HK-2 (cell line): ENCODE measurements around the gene CLASP2.
"Not testable (repeated sequence)": the region's sequence is repeated elsewhere in the genome, so short reads cannot be mapped to it uniquely, and the experiment has no call there.

Experiments used
- DNase-seq: peaks from one replicate; pipeline ENCODE4 v3.0.0-alpha.2; 2018; ENCODE audit not compliant: unreplicated experiment

Gene CLASP2

GRCh38 chr3:33541918-33542317, 176.1 kb downstream of the CLASP2 start:
- DNase-seq = no peak

DNA sequence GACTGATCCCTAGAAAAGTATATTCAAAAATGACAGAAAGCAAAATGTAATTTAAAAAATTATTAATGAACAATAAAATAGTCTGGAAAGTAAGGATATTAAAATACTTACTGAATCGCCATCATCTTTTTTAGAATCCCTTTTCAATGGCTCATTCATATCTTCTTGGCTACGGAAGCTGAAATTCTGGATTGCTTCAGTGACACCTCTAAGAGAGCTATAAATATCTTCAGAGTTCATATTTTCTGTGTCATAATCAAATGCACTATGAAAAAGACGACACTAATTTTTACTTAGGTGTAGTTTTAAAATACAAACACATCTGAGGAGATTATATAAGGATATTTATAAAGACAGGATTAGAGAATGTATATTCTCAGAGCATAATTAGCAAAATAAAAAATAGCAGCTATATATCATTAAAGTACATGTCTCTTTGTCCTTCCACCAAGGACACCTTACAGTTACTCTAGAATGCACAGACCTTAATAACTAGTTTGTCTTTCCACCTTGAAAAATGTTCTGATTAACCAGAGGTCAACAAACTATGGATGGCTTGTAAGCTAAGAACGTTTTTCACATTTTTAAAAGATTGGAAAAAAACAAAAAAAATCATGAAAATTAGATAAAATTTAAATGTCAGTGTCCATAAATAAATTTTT, 179.2 kb downstream of the CLASP2 start:
- DNase-seq = no peak

DNA sequence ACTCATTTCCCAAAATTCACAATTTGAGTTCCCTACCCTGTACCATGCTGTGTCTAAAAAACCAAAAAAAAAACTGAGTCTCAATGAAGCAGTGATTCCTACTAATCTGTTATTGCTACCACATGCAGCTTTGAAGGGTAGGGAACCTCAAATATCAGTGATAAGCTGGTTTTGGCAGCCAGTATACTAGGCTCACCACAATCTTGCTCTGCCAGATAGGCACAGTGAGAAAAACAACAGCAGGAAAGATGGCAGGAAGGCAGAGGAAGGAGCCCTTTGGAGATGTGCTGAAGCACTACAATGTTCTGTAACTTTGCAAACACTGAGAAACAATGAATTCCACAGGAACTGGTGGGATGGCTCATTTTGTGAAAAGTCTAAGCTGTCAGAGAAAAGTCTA, 180.9 kb downstream of the CLASP2 start:
- DNase-seq = no peak

DNA sequence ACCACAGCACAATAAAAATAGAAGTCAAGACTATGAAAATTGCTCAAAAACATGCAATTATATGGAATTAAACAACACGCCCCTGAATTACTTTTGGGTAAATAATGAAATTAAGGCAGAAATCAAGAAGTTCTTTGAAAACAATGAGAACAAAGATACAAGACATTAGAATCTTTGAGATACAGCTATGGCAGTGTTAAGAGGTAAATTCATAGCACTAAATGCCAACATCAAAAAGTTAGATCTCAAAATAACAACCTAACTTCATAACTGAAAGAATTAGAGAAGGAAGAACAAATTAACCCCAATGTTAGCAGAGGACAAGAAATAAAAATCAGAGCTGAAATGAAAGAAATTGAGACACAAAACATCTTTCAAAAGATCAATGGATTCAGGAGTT, 191.3 kb downstream of the CLASP2 start:
- no peak for DNase-seq

DNA sequence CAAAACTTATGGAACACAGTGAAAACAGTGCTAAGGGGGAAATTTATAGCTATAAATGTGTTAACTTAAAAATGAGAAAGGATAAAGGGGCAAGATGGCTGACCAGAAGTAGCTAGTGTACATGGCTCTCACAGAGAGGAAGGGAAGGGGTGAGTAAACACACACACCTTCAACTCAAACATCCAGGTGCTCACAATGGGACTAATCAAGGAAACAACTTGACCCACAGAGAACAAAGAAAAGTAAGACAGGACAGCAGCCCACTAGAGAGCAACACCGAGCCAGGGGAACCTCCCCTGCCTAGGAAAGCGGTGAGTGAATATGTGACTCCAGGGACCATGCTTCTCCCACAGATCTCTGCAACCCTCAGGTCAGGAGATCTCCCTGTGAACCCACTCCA, 192.8 kb downstream of the CLASP2 start:
- no peak for DNase-seq

GRCh38 chr3:33523093-33523667, 194.9 kb downstream of the CLASP2 start:
- DNase-seq = no peak

GRCh38 chr3:33521736-33522135, 196.3 kb downstream of the CLASP2 start:
- DNase-seq = no peak

DNA sequence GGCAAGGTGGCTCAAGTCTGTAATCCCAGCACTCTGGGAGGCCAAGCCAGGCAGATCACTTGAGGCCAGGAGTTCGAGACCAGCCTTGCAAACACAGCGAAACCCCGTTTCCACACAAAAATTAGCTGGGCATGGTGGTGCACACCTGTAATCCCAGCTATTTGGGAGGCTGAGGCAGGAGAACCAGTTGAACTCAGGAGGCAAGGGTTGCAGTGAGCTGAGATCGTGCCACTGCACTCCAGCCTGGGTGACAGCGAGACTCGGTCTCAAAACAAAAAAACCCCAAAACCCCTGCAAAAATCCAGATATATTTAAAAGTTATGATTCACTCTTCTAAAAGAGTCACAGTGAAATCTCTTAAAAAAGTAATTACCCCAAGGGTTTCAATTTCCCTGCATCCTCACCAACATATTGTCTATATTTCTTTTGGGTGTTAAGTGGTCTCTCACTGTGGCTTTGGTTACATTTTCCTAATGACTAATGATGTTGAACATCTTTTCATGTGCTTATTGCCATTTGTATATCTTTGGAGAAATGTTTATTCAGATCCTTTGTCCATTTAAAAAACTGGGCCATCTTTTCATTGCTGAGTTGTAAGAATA, 204.7 kb downstream of the CLASP2 start:
- no peak for DNase-seq

DNA sequence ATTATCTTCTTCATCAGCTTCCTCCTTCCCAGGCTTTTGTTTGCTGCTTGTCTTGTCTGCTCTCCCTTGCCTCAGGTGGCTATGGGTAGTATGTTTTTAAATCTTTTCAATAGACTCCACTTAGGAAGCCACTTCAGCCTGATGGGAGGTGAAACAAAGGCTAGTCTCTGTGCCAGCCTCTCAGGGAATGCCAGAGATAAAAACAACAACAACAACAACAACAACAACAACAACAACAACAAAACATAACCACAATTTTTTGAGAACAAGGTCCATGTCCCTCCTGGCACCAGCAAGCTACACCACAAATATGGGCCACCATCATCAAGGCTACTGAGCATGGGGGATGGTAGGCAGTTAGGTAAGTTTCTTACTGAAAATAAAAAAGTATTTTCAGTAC, 213.0 kb downstream of the CLASP2 start:
- no peak for DNase-seq

- DNase-seq = no peak
Measured at GRCh38 chr3:33496449-33496848, 221.6 kb downstream of the CLASP2 start.

GRCh38 chr3:33491721-33492120, 226.3 kb downstream of the CLASP2 start:
- no peak for DNase-seq

- DNase-seq = no peak
Measured at GRCh38 chr3:33490641-33491241, 227.3 kb downstream of the CLASP2 start.

GRCh38 chr3:33488683-33489082, 229.4 kb downstream of the CLASP2 start:
- no peak for DNase-seq

DNA sequence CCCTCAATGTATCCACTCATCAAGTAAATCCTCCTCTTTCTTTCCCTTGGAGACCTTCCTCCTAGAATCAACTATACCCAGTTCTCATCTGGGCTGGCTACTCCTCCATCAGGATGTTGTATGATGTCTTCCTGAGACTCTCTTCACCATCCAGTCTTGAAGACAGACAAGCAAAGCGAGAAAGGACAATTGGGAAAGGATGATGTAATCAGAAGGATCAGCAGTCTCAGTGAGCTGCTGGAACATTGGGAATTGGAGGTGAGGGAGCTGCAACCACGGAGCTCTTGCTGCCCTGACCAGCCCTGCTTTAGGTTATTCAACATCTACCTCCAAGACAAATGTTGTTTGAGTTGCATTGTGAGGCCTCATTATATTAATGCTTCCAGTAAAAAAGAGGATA, 229.8 kb downstream of the CLASP2 start:
- no peak for DNase-seq

- DNase-seq = no peak
Measured at GRCh38 chr3:33482111-33482521, 235.9 kb downstream of the CLASP2 start.

GRCh38 chr3:33474896-33475295, 243.2 kb downstream of the CLASP2 start:
- DNase-seq = no peak

- no peak for DNase-seq
Measured at GRCh38 chr3:33473813-33474212, 244.2 kb downstream of the CLASP2 start.

GRCh38 chr3:33467786-33468185, 250.3 kb downstream of the CLASP2 start:
- no peak for DNase-seq

DNA sequence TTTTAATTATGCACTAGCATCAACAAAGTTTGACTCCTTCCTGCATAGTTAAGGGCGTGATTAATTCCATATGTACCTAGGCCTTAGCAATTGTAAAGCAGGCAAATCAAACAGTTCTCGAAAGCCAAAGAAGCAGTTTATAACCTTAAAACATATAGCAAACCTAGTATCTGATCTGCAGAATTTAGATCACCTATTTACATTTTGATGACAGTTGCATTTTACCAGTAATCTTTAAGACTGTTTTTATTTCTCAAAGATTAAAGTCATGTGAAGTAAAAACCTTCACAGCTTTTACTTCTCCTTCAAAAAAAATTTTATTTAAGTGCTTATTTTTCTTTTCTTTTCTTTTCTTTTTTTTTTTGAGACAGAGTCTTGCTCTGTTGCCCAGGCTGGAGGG, 257.0 kb downstream of the CLASP2 start:
- no peak for DNase-seq

DNA sequence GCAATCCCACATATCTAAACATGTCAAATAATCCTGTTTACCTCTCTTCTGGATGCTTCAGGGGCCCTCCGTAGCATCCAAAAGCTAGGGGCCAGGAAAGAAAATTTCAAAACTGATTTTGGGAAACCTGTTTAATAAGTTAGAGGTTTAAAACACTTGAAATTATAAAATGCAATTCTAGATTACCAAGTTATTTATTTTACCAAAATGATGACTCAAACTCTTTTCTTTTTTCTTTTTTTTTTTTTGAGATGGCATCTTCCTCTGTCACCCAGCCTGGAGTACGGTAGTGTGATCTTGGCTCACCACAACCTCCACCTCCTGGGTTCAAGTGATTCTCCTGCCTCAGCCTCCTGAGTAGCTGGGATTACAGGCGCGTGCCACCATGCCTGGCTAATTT, 258.5 kb downstream of the CLASP2 start:
- not testable (repeated sequence) for DNase-seq

- no peak for DNase-seq
Measured at GRCh38 chr3:33458446-33458845, 259.6 kb downstream of the CLASP2 start.

GRCh38 chr3:33456756-33457155, 261.3 kb downstream of the CLASP2 start:
- DNase-seq = no peak

DNA sequence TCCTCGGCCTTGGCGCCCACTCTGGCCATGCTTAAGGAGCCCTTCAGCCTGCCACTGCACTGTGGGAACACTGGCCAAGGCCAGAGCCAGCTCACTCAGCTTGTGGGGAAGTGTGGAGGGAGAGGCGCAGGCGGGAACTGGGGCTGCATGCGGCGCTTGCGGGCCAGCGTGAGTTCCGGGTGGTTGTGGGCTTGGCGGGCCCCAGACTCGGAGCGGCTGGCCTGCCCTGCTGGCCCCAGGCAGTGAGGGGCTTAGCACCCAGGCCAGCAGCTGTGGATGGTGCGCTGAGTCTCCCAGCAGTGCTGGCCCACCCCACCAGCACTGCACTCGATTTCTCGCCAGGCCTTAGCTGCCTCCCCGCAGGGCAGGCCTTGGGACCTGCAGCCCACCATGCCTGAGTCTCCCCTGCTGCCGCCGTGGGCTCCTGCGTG, 264.7 kb downstream of the CLASP2 start:
- no peak for DNase-seq
